ENCODE results near the gene CHTOP.

- TF ChIP-seq, protein P1, sequence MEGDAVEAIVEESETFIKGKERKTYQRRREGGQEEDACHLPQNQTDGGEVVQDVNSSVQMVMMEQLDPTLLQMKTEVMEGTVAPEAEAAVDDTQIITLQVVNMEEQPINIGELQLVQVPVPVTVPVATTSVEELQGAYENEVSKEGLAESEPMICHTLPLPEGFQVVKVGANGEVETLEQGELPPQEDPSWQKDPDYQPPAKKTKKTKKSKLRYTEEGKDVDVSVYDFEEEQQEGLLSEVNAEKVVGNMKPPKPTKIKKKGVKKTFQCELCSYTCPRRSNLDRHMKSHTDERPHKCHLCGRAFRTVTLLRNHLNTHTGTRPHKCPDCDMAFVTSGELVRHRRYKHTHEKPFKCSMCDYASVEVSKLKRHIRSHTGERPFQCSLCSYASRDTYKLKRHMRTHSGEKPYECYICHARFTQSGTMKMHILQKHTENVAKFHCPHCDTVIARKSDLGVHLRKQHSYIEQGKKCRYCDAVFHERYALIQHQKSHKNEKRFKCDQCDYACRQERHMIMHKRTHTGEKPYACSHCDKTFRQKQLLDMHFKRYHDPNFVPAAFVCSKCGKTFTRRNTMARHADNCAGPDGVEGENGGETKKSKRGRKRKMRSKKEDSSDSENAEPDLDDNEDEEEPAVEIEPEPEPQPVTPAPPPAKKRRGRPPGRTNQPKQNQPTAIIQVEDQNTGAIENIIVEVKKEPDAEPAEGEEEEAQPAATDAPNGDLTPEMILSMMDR (conservative IDR thresholded peaks at IDR 0.05) = no peak
- TF ChIP-seq EZH2 (IDR thresholded peaks at IDR 0.05; ENCODE audit: low read depth) = no peak
Measured at GRCh38 chr1:153647346-153647714, 13.5 kb downstream of the CHTOP start.

Measured in PC-9 (cell line).